ENCODE data around the gene MOGAT2.

The MOGAT2 gene

GRCh38 chr11:75731095-75731494 is 13.5 kb downstream of the MOGAT2 start:
- H3K36me3 ChIP-seq (ENCODE audit: low read length) = no peaks in the 10 kb centered on the region
- H3K27me3 ChIP-seq (ENCODE audit: low read length) = no peaks in the 10 kb centered on the region
- H3K9me3 ChIP-seq (ENCODE audit: insufficient read depth, low read length) = no peaks in the 10 kb centered on the region
- H3K79me2 ChIP-seq (ENCODE audit: insufficient read depth, low read length) = no peaks in the 10 kb centered on the region
- no peaks in the 10 kb centered on the region for H4K20me1 ChIP-seq (ENCODE audit: low read depth, low read length)
- H3K9me2 ChIP-seq (replicated peaks; ENCODE audit: insufficient read depth, low read length) = no peaks in the 10 kb centered on the region
- no peaks in the 10 kb centered on the region for H3F3A ChIP-seq (ENCODE audit: insufficient read depth)
- H2AFZ ChIP-seq (ENCODE audit: low read depth, low read length, severe bottlenecking) = no peak overlapping the region
- H3K27ac ChIP-seq (ENCODE audit: low read depth, low read length) = no peak overlapping the region
- TF ChIP-seq EZH2phosphoT487 (conservative IDR thresholded peaks at IDR 0.05; ENCODE audit: low read length) = no peak
- no peak for TF ChIP-seq CTCF (IDR thresholded peaks at IDR 0.05; ENCODE audit: insufficient read depth, low read length, poor library complexity, severe bottlenecking)
- no peak overlapping the region for H3K9ac ChIP-seq (ENCODE audit: low read length)
- no peak overlapping the region for H3K4me3 ChIP-seq (ENCODE audit: insufficient read depth, low read length, poor library complexity, severe bottlenecking)
- H3K4me2 ChIP-seq (ENCODE audit: low read depth, low read length, poor library complexity, severe bottlenecking) = no peak overlapping the region

GRCh38 chr11:75733071-75733430 is 15.4 kb downstream of the MOGAT2 start:
- no peak overlapping the region for H3K9ac ChIP-seq (ENCODE audit: low read length)
- no peaks in the 10 kb centered on the region for H3K9me2 ChIP-seq (replicated peaks; ENCODE audit: insufficient read depth, low read length)
- no peak overlapping the region for H2AFZ ChIP-seq (ENCODE audit: low read depth, low read length, severe bottlenecking)
- no peak overlapping the region for H3K4me2 ChIP-seq (ENCODE audit: low read depth, low read length, poor library complexity, severe bottlenecking)
- no peaks in the 10 kb centered on the region for H3K9me3 ChIP-seq (ENCODE audit: insufficient read depth, low read length)
- no peaks in the 10 kb centered on the region for H3F3A ChIP-seq (ENCODE audit: insufficient read depth)
- no peaks in the 10 kb centered on the region for H3K79me2 ChIP-seq (ENCODE audit: insufficient read depth, low read length)
- no peak overlapping the region for H3K27ac ChIP-seq (ENCODE audit: low read depth, low read length)
- no peaks in the 10 kb centered on the region for H3K27me3 ChIP-seq (ENCODE audit: low read length)
- TF ChIP-seq EZH2phosphoT487 (conservative IDR thresholded peaks at IDR 0.05; ENCODE audit: low read length) = no peak
- no peak for TF ChIP-seq CTCF (IDR thresholded peaks at IDR 0.05; ENCODE audit: insufficient read depth, low read length, poor library complexity, severe bottlenecking)
- H4K20me1 ChIP-seq (ENCODE audit: low read depth, low read length) = no peaks in the 10 kb centered on the region
- H3K36me3 ChIP-seq (ENCODE audit: low read length) = no peaks in the 10 kb centered on the region
- H3K4me3 ChIP-seq (ENCODE audit: insufficient read depth, low read length, poor library complexity, severe bottlenecking) = no peak overlapping the region

- Histone ChIP-seq H3K79me2 (ENCODE audit: insufficient read depth, low read length) (no peaks in the 10 kb centered on the region), H3K36me3 (ENCODE audit: low read length) (no peaks in the 10 kb centered on the region), H3K27ac (ENCODE audit: low read depth, low read length) (no peak overlapping the region), H3K4me2 (ENCODE audit: low read depth, low read length, poor library complexity, severe bottlenecking) (no peak overlapping the region), H3K27me3 (ENCODE audit: low read length) (no peaks in the 10 kb centered on the region), H3F3A (ENCODE audit: insufficient read depth) (no peaks in the 10 kb centered on the region), H3K9me3 (ENCODE audit: insufficient read depth, low read length) (no peaks in the 10 kb centered on the region), H3K9ac (ENCODE audit: low read length) (no peak overlapping the region), H3K9me2 (replicated peaks; ENCODE audit: insufficient read depth, low read length) (no peaks in the 10 kb centered on the region), H2AFZ (ENCODE audit: low read depth, low read length, severe bottlenecking) (no peak overlapping the region), H4K20me1 (ENCODE audit: low read depth, low read length) (no peaks in the 10 kb centered on the region), H3K4me3 (ENCODE audit: insufficient read depth, low read length, poor library complexity, severe bottlenecking) (no peak overlapping the region)
- TF ChIP-seq CTCF (IDR thresholded peaks at IDR 0.05; ENCODE audit: insufficient read depth, low read length, poor library complexity, severe bottlenecking) (no peak), EZH2phosphoT487 (conservative IDR thresholded peaks at IDR 0.05; ENCODE audit: low read length) (no peak)
Measured at GRCh38 chr11:75733431-75734107, 15.9 kb downstream of the MOGAT2 start.

All from SU-DHL-6 (cell line).